Measurements from ENCODE around the gene UQCRC1.

The UQCRC1 gene

DNA sequence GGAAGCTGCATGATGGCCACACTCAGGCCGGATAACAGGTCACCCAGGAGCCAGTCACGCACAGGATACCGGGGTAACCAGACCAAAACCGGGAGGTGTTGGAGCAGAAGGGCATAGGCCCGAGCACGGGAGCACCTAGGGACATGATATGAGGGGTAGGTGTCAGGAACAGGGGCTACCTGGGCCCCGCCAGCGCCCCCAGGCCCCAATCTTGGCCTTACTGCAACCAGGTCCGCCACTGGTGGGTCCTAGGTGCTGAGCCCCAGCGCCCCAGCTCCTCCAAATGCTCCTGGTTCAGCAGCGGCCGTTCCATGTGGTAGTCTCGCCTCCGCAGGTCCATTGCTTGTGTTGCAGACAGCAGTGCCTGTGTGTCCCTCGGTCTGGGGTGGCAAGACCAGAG is 23.8 kb upstream of the UQCRC1 start:
- no peak for DNase-seq

- no peak for DNase-seq
Measured at GRCh38 chr3:48631516-48632448, 22.3 kb upstream of the UQCRC1 start.

GRCh38 chr3:48630833-48631232 is 21.4 kb upstream of the UQCRC1 start:
- DNase-seq = no peak

- no peak for DNase-seq
Measured at GRCh38 chr3:48630407-48630806, 21.0 kb upstream of the UQCRC1 start.

DNA sequence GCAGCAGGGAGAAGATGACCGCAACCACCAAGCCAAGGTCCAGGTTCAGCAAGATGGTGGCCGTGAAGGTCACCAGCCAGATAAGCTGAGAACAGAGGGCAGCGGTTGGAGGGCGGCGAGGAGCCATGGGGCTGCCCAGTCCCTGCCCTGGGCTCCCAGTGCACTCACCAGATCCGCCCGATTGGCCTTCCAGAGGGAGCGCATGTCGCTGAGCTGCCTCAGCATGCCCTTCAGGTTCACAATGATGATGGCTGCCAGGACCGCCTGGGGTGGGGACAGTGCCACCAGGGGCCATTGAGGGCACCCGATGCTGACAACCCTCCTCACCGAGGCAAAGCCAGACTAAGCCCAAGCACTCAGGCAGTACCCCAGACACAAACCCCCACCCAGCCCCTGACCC is 20.4 kb upstream of the UQCRC1 start:
- DNase-seq = no peak

- DNase-seq = no peak
Measured at GRCh38 chr3:48628277-48629017, 19.0 kb upstream of the UQCRC1 start.

- no peak for DNase-seq
Measured at GRCh38 chr3:48625600-48625999, 16.2 kb upstream of the UQCRC1 start.

DNA sequence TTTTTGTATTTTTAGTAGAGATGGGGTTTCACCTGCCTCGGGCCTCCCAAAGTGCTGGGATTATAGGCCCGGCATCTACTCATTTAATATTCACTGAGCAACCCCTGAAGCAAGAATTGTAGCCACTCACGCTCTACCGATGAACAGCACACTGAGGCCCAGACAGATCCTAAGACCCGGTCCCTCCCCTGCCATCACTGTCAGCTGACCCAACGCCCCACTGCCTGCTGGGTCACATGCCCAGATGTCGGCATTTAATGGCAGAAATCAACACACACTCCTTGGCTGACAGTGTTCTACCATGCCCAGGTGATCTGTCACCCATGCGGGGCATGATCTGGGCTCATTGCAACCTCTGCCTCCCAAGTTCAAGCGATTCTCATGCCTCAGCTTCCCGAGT is 15.3 kb upstream of the UQCRC1 start:
- DNase-seq = no peak

DNA sequence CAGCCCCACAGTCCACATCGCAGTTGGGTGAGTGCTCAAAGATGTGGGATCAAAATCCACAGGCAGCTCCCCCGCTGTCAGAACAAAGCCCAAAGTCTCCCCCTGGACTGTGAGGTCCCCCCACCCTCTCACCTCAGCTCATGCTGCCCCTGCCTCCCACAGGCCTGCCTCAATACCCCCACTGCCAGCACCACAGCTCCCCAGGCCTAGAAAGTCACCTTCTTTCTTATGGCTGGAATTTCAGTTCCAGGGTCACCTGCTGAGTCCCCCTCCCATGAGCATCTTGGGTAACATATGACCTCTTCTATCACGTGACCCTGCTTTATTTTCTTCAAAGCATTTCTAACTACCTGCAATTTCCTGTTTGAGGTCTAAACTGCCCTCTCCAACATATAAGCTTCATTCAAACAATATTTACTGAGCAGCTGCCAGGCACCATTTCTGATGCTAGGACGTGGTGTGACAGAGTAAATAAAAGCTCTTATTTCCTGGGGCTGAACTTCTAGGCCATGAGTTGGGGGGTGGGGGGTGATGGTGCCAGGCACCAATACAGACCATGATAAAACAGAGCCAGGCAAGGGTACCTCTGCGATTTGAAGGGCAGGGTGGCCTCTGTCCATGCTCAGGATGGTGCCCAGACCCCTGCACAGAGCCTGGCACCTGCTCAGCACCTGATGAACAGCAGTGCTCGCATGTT is 14.6 kb upstream of the UQCRC1 start:
- no peak for DNase-seq

GRCh38 chr3:48621461-48621869 is 12.0 kb upstream of the UQCRC1 start, which contains the start of gene TMEM89:
Gene TMEM89 (minus strand): TSS chr3:48621769. CDS start chr3:48621756, 13 bp downstream.
- no peak for DNase-seq

GRCh38 chr3:48619541-48620524 is 10.4 kb upstream of the UQCRC1 start:
- no peak for DNase-seq

DNA sequence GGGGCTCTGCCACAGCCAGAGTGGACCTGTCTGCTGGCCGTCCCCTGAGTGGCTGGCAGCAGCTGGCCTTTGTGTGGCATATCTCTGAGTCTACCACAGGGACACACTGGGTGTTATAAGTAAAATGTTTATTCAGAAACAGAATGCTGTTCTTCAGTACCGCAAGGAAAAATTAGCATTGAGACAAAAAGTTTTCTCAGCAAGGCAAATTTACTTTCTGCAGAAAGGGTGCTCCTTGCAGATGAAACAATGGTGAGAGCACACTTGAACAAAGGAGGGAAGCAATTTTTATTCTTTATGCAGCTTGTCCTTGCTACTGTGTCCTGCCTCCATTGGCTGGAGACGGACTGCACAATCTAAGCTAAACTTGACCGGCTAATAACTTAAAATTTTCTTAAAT is 8.1 kb upstream of the UQCRC1 start:
- no peak for DNase-seq

DNA sequence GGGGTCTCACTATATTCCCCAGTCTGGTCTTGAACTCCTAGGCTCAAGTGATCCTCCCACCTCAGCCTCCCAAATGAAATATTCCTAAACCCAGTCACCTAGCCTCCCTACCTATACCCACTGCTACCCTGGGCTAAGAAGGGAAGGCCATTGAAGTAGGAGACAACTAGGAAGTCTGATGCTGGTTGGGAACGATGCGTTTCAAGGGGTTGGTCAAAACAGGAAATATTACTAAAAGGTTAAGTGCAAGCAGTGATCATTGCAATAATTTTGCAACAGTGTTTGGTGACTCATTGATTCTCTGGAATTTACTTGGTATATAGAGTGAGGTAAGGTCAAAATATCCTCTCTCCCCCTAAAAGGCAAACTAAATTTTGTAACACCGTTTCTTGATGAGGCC is 4.6 kb upstream of the UQCRC1 start:
- no peak for DNase-seq

DNA sequence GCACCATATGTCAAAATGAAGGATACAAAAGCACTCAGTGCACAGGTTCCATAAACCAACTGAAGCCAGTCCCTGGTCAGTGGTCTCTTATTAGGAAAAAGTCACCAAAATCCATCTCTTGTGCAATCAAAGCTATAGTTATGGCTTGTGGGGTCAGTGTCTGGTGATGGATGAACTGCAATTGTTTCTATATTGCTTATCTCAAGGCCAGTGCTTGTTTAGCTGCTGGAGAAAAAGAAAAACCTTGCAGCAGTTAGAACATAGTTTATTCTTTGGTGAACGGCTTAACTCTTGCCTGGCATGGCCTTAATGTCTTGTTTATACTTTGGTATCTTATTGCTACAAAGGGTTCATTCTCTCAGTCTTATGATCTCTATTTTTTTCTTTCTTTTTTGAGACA is 2.9 kb upstream of the UQCRC1 start:
- no peak for DNase-seq

- no peak for DNase-seq
Measured at GRCh38 chr3:48607519-48607918, 1.9 kb downstream of the UQCRC1 start.

DNA sequence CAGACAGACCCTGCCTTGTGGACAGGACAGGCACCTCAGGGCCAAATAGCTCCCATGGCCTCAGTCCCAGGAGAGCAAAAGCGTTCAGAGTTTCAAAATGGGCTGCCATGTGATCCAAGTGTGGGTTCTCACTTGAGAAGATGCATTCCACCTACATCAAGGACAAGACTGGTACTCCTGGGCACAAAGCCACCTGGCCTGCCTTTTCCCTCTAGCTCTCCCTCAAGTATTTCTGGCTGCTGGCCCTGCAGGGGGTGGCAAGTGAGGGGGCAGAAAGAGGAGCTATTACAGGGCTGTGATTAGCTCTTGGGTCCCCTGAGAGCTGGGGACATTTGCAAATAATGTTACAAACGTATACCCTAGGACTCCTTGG is 7.8 kb downstream of the UQCRC1 start:
- DNase-seq = no peak

DNA sequence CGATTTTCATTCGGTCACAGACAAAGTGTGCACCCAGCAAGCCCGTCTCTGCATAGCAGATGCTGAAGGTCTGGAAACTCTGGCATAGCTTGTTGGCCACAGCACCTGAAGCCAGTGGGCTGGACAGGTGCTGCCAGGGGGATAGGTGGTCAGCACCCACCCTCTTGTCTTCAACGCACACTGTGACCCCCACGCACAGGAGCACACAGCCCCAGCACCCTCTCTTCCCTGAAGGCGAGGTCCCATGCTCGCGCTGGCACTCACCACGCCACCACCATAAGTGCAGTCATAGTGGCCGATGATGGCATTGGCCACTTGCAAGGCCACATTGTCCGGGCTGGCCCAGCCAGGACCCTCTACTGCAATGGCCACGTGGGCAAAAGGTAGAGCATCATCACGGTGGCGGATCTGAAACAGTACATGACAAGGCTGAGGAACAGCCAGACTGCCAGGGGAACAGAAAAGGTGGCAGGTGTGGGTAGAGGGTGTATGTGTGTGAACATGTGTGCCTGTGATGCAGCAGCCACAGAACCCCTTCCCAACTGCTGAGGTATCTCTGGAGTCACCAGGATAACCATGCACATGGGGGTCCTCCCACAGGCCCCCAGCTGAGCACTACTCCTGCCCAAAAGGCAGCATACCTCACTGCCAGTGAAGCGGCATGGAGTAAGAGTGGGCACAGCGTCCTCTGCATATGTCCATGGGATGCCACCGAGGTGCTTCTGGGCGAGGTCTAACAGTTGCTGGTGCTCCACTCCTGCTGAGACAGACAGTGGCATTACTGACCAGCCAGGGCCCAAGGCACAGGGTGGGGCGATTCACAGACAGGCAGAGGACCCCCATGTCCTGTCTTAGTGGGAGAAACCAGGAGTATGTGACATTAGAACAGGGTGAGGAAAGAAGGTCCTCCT is 8.5 kb downstream of the UQCRC1 start:
- DNase-seq = no peak

DNA sequence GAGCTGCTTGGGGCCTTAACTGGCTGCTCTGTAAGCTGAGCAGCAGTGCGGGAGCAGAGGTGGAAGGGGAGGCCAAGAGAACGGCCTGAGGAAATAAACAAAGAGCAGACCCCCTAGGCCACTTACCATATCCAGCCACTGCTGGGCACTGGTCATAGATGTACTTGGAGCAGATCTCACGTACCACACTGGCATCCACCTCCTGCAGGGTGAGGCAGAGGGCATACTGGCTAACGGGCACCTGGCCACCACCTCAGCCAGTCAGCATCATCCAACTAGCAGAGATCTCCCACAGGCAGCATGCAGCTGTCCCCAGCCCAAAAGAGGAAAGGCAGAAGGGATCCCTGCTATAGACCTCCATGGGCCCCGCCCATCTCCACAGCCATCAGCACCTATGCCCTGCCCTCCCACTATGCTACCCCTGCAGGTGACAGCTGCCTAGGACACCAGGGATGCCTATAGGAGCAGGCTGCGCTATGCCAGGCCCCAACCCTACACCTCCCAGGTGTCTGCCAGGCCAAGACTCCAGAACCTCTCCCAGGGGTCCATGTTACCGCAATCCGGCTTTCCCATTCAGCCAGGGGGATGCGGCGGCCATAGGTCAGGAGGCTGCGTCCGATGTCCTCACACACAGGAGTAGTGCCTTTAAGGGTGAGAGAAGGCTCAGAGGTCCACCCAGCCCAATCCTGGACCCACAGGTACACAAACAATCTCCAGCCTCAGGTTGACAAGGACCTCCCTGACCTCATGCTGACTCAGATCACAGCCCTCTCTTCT is 9.7 kb downstream of the UQCRC1 start:
- DNase-seq = no peak

DNA sequence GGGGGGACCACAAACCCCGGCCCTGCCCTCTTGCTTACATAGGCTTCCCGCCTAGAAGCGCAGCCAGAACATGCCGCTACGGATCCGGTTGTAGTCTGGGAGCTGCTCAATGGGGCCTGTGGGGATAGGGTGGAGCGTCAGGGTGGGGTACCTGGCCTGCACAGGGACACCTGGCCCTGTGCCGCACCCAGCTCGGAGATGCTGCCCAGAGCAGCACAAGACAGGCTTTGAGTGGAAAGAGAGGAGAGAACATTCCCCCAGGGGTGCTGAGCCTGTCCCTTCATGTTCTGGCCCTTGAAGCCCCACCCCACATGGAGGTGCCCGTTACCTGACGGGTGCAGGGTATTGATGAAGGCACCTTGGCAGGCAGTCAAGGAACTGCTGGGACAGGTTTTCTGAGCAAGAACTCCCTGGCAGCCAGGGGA is 10.4 kb downstream of the UQCRC1 start:
- no peak for DNase-seq
